ENCODE results near the gene CSF1R.

DNA sequence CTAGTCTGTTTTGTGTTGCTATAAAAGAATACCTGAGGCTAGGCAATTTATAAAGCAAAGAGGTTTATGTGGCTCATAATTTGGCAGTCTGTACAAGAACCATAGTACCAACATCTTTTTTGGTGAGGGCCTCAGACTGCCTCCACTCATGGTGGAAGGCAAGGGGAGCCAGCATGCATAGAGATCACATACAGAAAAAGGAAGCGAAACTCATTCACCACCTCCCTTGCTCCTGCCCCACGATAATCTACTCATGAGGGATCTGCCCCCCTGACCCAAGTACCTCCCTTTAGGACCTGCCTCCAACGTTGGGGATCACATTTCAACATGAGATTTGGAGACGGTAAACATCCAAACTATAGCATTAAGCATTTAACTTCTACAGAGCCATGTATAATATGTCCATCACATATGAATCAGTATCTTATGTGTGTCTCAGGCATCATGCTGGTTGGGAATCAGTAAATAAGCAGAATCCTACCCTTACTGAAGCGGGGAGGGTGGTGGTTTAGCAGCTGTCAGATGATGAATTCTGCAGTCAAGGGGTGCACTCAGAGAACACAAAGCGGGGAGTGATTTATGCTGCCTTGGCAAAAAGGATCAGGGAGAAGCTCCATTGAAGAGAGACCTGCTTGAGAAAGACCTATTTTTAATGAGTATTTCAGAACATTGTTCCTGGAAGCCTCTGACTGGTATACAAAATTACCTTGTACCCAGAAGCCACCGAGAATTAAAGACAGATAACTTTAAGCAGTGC lies 51.0 kb downstream of the CSF1R start:
- TF ChIP-seq, protein P1, sequence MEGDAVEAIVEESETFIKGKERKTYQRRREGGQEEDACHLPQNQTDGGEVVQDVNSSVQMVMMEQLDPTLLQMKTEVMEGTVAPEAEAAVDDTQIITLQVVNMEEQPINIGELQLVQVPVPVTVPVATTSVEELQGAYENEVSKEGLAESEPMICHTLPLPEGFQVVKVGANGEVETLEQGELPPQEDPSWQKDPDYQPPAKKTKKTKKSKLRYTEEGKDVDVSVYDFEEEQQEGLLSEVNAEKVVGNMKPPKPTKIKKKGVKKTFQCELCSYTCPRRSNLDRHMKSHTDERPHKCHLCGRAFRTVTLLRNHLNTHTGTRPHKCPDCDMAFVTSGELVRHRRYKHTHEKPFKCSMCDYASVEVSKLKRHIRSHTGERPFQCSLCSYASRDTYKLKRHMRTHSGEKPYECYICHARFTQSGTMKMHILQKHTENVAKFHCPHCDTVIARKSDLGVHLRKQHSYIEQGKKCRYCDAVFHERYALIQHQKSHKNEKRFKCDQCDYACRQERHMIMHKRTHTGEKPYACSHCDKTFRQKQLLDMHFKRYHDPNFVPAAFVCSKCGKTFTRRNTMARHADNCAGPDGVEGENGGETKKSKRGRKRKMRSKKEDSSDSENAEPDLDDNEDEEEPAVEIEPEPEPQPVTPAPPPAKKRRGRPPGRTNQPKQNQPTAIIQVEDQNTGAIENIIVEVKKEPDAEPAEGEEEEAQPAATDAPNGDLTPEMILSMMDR (conservative IDR thresholded peaks at IDR 0.05 in 1 of 2, IDR thresholded peaks at IDR 0.05 in 1 of 2; ENCODE audit: extremely low read depth in 1 of 2, insufficient read depth in 1 of 2, low read depth in 1 of 2, low read length in 2 of 2): no peak
- no peak for TF ChIP-seq EZH2 (IDR thresholded peaks at IDR 0.05; ENCODE audit: borderline replicate concordance, low read length)
